HG02642 (cell line): ENCODE measurements around the gene SLC35D1.
"Not testable (repeated sequence)": the region's sequence is repeated elsewhere in the genome, so short reads cannot be mapped to it uniquely, and the experiment has no call there.

Source experiments
- ATAC-seq: cut with Tn5 transposase; IDR thresholded peaks from one replicate; pipeline ENCODE4 v1.9.1; 2021; ENCODE audit warnings: mild to moderate bottlenecking; ENCODE audit not compliant: unreplicated experiment, poor library complexity

Gene SLC35D1

GRCh38 chr1:66996018-66996682 lies 57.8 kb downstream of the SLC35D1 start:
- peak; percentile 65 for ATAC-seq

- no peak for ATAC-seq
Observed at GRCh38 chr1:66993076-66993475, 60.9 kb downstream of the SLC35D1 start.

- no peak for ATAC-seq
Observed at GRCh38 chr1:66985835-66986234, 68.1 kb downstream of the SLC35D1 start.

DNA sequence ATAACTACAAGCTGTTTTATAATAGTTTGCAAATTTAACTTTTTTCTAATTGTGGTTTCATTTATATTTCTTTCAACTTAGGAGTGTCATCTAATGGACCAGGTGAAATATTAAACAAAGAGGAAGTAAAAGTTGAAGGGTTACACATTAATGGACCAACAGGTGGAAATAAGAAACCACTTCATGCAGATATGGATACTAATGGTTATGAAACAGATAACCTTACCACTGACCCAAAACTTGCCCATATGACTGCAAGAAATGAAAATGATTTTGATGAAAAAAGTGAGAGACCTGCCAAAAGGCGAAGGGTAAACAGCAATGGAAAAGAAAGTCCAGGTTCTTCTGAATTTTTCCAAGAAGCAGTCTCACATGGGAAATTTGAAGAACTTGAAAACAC lies 69.5 kb downstream of the SLC35D1 start:
- ATAC-seq: peak; percentile 82

- peak; percentile 59 for ATAC-seq
Observed at GRCh38 chr1:66982561-66983260, 71.2 kb downstream of the SLC35D1 start.

DNA sequence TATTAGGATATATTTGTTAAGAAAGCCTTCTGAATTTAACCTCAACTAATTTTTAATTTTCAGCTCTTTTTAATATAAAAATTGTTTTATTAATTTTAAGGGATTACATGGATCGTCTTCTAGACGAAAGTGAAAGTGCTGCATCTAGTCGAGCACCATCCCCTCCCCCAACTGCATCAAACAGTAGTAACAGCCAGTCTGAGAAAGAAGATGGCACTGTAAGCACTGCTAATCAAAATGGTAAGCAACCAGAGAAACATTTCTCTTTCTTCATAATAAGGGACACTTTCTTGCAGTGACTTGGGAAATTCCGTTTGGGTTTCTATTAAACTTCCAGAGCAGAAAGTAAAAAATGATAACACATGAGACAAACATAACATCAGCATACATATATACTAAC lies 72.3 kb downstream of the SLC35D1 start:
- no peak for ATAC-seq

DNA sequence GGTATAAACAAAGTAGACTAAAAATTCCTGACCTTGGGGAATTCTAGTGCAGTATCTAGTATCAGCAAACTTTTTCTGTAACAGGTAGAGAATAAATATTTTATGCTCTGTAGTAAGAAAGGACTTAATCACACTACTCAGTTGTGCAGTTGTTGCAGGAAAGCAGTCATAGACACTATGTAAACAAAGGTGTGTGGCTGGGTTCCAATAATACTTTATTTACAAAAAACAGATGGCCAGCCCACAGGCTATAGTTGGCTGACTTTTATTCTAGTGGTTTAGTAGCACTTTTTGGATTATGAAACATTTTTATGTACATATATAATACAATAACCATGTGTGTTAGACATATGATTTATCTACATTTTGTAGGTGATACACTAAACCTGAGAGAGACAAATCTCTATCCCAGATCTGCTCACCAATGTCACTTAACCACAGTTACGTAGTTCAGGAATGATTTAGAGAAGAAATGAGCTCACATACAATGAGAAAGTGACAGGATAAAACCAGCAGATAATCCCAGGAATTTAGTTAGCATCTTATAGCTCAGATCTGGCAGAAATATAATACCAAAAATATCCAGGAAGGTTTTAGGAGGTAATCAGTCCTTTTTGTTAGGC lies 73.1 kb downstream of the SLC35D1 start:
- no peak for ATAC-seq

DNA sequence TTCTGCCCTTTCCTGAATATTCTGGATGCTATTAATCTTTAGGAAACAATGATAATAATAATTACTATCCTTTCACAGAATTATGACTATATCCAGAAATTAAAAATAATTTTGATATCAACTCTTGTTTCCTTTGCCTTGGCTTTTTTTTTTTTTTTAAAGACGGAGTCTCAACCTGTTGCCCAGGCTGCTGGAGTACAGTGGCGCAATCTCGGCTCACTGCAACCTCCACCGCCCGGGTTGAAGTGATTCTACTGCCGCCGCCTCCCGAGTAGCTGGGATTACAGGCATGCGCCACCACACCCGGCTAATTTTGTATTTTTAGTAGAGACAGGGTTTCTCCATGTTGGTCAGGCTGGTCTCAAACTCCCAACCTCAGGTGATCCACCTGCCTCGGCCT lies 74.3 kb downstream of the SLC35D1 start:
- ATAC-seq: not testable (repeated sequence)

DNA sequence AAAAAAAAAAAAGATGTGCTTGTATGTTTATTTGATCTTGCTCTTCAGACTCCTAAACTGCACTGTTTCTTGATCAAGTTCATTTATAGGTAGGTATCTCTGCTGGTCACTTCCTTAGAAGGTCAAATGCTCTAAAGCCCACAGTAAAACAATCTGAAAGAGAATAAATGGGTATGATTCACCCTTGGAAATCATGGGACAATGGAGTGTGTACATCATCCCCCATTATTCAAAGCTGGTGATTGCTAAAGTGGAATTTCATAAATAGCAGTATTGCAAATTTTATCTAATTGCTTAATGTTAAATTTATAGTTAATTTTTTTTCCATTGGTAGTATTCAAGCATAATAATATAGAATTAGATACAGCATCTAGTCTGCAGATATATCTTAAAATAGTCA lies 75.7 kb downstream of the SLC35D1 start:
- no peak for ATAC-seq

DNA sequence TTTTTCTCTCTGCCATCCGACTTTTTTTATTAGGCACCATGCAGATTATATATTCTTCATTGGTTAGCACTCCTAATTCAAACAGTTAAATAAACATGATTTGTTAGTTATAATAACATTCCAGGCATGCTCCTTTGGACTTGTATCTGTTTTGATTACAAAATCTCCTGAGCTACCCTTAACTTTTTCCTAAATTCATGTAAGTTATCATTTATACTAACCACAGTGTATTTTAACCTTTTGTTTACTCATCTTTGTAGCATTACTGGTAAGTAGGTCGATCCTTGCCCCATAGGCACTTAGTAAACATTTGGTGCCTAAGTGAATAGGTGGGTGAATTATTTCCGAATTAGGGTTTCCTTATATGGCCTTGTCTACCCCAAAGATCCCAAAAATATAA lies 85.4 kb downstream of the SLC35D1 start:
- no peak for ATAC-seq

- ATAC-seq: not testable (repeated sequence)
Observed at GRCh38 chr1:66966188-66966873, 87.6 kb downstream of the SLC35D1 start.

GRCh38 chr1:66957938-66958337 lies 96.0 kb downstream of the SLC35D1 start:
- ATAC-seq: no peak

DNA sequence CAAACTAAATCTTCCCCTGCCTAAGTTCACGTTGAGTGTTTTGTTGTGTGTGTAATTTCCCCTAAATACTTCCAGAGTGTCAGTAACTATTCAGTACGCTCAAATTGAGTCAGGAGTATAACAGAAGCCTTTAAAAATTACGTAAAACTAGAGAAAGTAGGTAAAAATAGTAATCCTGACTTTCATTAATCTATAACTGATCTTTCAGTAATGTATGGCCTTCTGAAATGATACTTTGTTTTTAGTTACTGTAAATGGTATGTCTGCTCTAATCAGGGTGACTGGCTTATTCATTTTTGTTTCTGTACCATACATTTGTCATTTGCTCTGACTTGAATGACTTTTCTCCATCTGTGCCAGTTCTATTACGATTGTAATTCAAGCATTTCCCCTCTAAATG lies 99.7 kb downstream of the SLC35D1 start:
- peak; percentile 80 for ATAC-seq

DNA sequence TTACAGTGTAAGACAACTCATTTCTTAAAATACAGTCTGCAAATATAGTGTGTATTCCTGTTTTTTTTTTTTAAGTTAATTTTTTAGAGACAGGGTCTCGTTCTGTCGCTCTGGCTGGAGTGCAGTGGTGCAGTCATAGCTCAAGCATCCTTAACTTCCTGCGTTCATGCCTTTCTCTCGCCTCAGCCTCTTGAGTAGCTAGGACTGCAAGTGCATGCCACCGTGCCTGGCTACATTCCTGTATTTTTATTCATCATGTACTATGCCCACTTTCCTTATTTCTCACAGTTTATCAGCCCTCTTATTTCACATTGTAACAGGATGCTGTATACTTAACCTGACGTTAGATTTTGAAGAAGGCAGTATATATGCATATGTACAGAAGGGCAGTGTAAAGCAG lies 102.4 kb downstream of the SLC35D1 start:
- ATAC-seq: no peak
